HepG2 (cell line): ENCODE data around the gene CYP4A22. TPM values are rescaled to one million over a fixed set of nuclear protein-coding genes. Genes with fewer than 3 reads are reported as not detected.

Experiments
- FOXA3 ChIP-seq: IDR thresholded peaks from 2 replicates; pipeline ENCODE4 v1.6.1; 2016; ENCODE audit warnings: missing genetic modification reagents, missing compliant biosample characterization
- HCFC1 ChIP-seq: fragments of 150-350 bp; IDR thresholded peaks from 2 replicates; pipeline ENCODE4 v1.6.1; 2014; ENCODE audit warnings: low read depth, low read length
- HNF4G ChIP-seq, 2 experiments: sonication (generic) in 1 of 2; formaldehyde crosslinking in 1 of 2; IDR thresholded peaks; 2 replicates each; pipeline versions ENCODE4 v1.4.0 to v1.6.1; 2011 to 2020; ENCODE audit warnings: borderline replicate concordance in 2 of 2, low read depth in 2 of 2, mild to moderate bottlenecking in 2 of 2, low read length in 1 of 2, missing genetic modification reagents in 1 of 2, moderate library complexity in 1 of 2
- MAFG ChIP-seq: sonication (generic); formaldehyde crosslinking; IDR thresholded peaks from 2 replicates; pipeline ENCODE4 v1.5.1; 2020; ENCODE audit warnings: mild to moderate bottlenecking, missing genetic modification reagents
- NBN ChIP-seq: fragments of 450-650 bp; conservative IDR thresholded peaks from 2 replicates; pipeline ENCODE4 v1.6.1; 2017
- NR2F6 ChIP-seq, 2 experiments: IDR thresholded peaks; 2 replicates each; pipeline ENCODE4 v1.6.1; 2016; ENCODE audit warnings: antibody characterized with exemption in 1 of 2, mild to moderate bottlenecking in 1 of 2
- NRL ChIP-seq: sonication (generic); formaldehyde crosslinking; IDR thresholded peaks from 2 replicates; pipeline ENCODE4 v1.5.0; 2020; ENCODE audit warnings: missing genetic modification reagents, mild to moderate bottlenecking, moderate library complexity, borderline replicate concordance
- RAD51 ChIP-seq: fragments of 450-650 bp; IDR thresholded peaks from 2 replicates; pipeline ENCODE4 v1.6.1; 2016; ENCODE audit warnings: borderline replicate concordance
- RELA ChIP-seq: sonication (generic); formaldehyde crosslinking; IDR thresholded peaks from 2 replicates; pipeline ENCODE4 v1.4.0; 2020; ENCODE audit warnings: missing genetic modification reagents
- SALL1 ChIP-seq: sonication (generic); formaldehyde crosslinking; IDR thresholded peaks from 2 replicates; pipeline ENCODE4 v1.8.0; 2022; ENCODE audit warnings: mild to moderate bottlenecking, missing genetic modification reagents
- ZBTB3 ChIP-seq: sonication (generic); formaldehyde crosslinking; IDR thresholded peaks from 2 replicates; pipeline ENCODE4 v1.4.0; 2020; ENCODE audit warnings: low read depth, mild to moderate bottlenecking, moderate library complexity, missing genetic modification reagents, borderline replicate concordance
- ZNF546 ChIP-seq: sonication (generic); formaldehyde crosslinking; conservative IDR thresholded peaks from 2 replicates; pipeline ENCODE4 v1.8.1; 2023; ENCODE audit warnings: mild to moderate bottlenecking, missing genetic modification reagents
- ZNF709 ChIP-seq: sonication (generic); formaldehyde crosslinking; IDR thresholded peaks from 2 replicates; pipeline ENCODE4 v1.5.0; 2020; ENCODE audit warnings: mild to moderate bottlenecking, missing genetic modification reagents
- ZNF772 ChIP-seq: sonication (generic); formaldehyde crosslinking; IDR thresholded peaks from 2 replicates; pipeline ENCODE4 v1.5.0; 2020; ENCODE audit warnings: mild to moderate bottlenecking, missing genetic modification reagents
- ZNF883 ChIP-seq: sonication (generic); formaldehyde crosslinking; IDR thresholded peaks from 2 replicates; pipeline ENCODE4 v1.5.1; 2020; ENCODE audit warnings: mild to moderate bottlenecking, missing genetic modification reagents; ENCODE audit errors: not compliant biosample characterization
- ZSCAN9 ChIP-seq: IDR thresholded peaks from 2 replicates; pipeline ENCODE4 v1.6.1; 2016; ENCODE audit warnings: borderline replicate concordance
- polyA plus RNA-seq, 8 experiments: library from polyadenylated mRNA; depleted of rRNA in 3 of 8; stranded (reverse) in 7 of 8; unstranded in 1 of 8; fragments of >200 nt; fragmentation: Illumina TruSeq in 4 of 8; extraction: Trizol in 4 of 8; gene quantifications; 2 replicates each; pipeline versions ENCODE4 v1.2.1 to v1.2.3, GENCODE V29; 2011 to 2016; ENCODE audit warnings: low read depth in 4 of 8, missing spikeins in 1 of 8, mixed read lengths in 1 of 8; ENCODE audit not compliant: insufficient read depth in 1 of 8
- total RNA-seq, 5 experiments: library from RNA; depleted of rRNA; stranded (reverse); fragments of >200 nt; fragmentation: Illumina TruSeq; extraction: Trizol; gene quantifications; 2 replicates each; pipeline ENCODE4 v1.2.3, GENCODE V29; 2016; ENCODE audit warnings: low read depth in 1 of 5
- TF ChIP-seq, protein P1 (sequence below): sonication (generic); formaldehyde crosslinking; IDR thresholded peaks from 2 replicates; pipeline ENCODE4 v1.4.0; 2020; ENCODE audit warnings: missing genetic modification reagents
- TF ChIP-seq, protein P2 (sequence below): IDR thresholded peaks from 2 replicates; pipeline ENCODE4 v1.6.1; 2012; ENCODE audit warnings: inconsistent platforms
- TF ChIP-seq, protein P3 (sequence below): sonication (generic); formaldehyde crosslinking; IDR thresholded peaks from 2 replicates; pipeline ENCODE4 v1.9.0; 2021; ENCODE audit warnings: missing genetic modification reagents, mild to moderate bottlenecking, borderline replicate concordance
- TF ChIP-seq, protein P4 (sequence below): sonication (generic); formaldehyde crosslinking; IDR thresholded peaks from 2 replicates; pipeline ENCODE4 v1.8.0; 2022; ENCODE audit warnings: mild to moderate bottlenecking, missing genetic modification reagents

CYP4A22 gene
- total and polyA plus RNA-seq, 2 of the 13 experiments (the other 11 are each of a cell fraction or from before 2014, with no cell fraction given), result not detected

DNA sequence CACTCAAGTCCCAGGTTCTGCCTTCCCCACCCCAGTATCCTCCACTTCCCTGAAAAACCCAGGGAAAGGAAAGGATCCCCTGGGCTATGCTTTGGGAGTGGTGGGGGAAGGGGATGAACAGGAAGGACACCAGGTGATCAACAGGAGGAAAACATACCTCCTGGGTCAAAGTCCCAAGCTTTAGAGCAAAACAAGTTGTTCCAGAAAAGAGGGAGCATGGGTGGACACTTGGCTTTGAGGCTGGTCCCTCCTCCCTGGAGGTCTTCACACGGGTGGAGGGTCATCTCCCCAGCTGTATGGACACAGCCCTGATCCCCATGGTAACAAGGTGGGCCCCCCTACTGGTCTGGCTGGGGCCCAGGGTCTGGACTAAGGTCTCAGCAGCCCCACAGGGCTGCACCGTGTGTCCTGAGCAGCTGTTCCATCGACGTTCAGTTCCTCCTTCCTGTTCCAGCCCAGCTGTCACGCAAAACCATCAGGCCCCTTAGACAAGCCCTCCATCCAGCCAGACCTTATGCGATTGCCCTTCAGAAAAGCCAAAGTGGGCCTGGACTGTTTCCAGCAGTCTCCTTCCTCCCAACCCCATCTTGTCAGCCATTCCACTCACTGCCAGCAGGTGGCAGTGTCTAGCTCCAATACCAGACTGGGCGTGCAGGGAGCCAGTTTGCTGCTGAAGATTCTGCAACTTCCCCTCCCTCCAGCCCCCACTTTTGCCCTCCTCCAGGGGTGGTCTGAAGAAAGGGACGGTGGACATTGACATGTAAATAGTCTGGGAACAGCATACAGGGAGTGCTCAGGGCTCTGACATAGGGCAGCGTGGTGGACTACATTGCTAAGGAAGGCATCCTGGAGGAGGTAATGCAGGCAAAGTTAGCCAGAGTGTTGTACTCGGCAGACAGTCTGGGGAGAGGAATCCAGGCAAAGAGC is 55.5 kb downstream of the CYP4A22 start (continued):
- TF ChIP-seq NBN (no peak), RELA (CRISPR knock-in tag) (0 out of 2 replicates have a peak, but pooled peaks have one; percentile 57), RAD51 (no peak), ZBTB3 (CRISPR knock-in tag) (no peak), NRL (CRISPR knock-in tag) (0 out of 2 replicates have a peak, but pooled peaks have one; percentile 43), MAFG (CRISPR knock-in tag) (no peak), HCFC1 (no peak), ZNF709 (CRISPR knock-in tag) (no peak), HNF4G (IDR thresholded peaks at IDR 0.05; ENCODE audit: borderline replicate concordance, low read depth, low read length) (peak; percentile 73), HNF4G (CRISPR knock-in tag; IDR thresholded peaks at IDR 0.05; ENCODE audit: borderline replicate concordance, low read depth) (peak; percentile 93), ZNF546 (0 out of 2 replicates have a peak, but pooled peaks have one; percentile 26), NR2F6 (IDR thresholded peaks at IDR 0.05) (no peak), NR2F6 (CRISPR knock-in tag; IDR thresholded peaks at IDR 0.05) (peak; percentile 57), FOXA3 (peak; percentile 70), ZSCAN9 (CRISPR knock-in tag) (no peak; the same call in 1 of the 2 replicates), SALL1 (CRISPR knock-in tag) (peak; percentile 62), ZNF883 (CRISPR knock-in tag) (no peak), ZNF772 (CRISPR knock-in tag) (no peak)
- TF ChIP-seq, protein P1, sequence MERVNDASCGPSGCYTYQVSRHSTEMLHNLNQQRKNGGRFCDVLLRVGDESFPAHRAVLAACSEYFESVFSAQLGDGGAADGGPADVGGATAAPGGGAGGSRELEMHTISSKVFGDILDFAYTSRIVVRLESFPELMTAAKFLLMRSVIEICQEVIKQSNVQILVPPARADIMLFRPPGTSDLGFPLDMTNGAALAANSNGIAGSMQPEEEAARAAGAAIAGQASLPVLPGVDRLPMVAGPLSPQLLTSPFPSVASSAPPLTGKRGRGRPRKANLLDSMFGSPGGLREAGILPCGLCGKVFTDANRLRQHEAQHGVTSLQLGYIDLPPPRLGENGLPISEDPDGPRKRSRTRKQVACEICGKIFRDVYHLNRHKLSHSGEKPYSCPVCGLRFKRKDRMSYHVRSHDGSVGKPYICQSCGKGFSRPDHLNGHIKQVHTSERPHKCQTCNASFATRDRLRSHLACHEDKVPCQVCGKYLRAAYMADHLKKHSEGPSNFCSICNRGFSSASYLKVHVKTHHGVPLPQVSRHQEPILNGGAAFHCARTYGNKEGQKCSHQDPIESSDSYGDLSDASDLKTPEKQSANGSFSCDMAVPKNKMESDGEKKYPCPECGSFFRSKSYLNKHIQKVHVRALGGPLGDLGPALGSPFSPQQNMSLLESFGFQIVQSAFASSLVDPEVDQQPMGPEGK (CRISPR knock-in tag), result peak; percentile 78
- TF ChIP-seq, protein P2, sequence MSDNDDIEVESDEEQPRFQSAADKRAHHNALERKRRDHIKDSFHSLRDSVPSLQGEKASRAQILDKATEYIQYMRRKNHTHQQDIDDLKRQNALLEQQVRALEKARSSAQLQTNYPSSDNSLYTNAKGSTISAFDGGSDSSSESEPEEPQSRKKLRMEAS, result peak; percentile 55; the same call in 1 of the 2 replicates
- TF ChIP-seq, protein P3, sequence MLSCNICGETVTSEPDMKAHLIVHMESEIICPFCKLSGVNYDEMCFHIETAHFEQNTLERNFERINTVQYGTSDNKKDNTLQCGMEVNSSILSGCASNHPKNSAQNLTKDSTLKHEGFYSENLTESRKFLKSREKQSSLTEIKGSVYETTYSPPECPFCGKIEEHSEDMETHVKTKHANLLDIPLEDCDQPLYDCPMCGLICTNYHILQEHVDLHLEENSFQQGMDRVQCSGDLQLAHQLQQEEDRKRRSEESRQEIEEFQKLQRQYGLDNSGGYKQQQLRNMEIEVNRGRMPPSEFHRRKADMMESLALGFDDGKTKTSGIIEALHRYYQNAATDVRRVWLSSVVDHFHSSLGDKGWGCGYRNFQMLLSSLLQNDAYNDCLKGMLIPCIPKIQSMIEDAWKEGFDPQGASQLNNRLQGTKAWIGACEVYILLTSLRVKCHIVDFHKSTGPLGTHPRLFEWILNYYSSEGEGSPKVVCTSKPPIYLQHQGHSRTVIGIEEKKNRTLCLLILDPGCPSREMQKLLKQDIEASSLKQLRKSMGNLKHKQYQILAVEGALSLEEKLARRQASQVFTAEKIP (CRISPR knock-in tag), result no peak
- TF ChIP-seq, protein P4, sequence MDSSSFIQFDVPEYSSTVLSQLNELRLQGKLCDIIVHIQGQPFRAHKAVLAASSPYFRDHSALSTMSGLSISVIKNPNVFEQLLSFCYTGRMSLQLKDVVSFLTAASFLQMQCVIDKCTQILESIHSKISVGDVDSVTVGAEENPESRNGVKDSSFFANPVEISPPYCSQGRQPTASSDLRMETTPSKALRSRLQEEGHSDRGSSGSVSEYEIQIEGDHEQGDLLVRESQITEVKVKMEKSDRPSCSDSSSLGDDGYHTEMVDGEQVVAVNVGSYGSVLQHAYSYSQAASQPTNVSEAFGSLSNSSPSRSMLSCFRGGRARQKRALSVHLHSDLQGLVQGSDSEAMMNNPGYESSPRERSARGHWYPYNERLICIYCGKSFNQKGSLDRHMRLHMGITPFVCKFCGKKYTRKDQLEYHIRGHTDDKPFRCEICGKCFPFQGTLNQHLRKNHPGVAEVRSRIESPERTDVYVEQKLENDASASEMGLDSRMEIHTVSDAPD (CRISPR knock-in tag), result no peak
